HG02943 (cell line): ENCODE data around the gene CDK18.
"Not testable (repeated sequence)": the region's sequence is repeated elsewhere in the genome, so short reads cannot be mapped to it uniquely, and the experiment has no call there.

Source experiments
- ATAC-seq: cut with Tn5 transposase; IDR thresholded peaks from one replicate; pipeline ENCODE4 v1.9.1; 2021; ENCODE audit warnings: mild to moderate bottlenecking, low read depth, moderate library complexity; ENCODE audit not compliant: unreplicated experiment

The CDK18 gene

GRCh38 chr1:205504311-205505075 is at the start of gene CDK18:
Gene CDK18 (plus strand): TSS chr1:205504669. CDS start chr1:205523168, 18,499 bp downstream.
- ATAC-seq: no peak

DNA sequence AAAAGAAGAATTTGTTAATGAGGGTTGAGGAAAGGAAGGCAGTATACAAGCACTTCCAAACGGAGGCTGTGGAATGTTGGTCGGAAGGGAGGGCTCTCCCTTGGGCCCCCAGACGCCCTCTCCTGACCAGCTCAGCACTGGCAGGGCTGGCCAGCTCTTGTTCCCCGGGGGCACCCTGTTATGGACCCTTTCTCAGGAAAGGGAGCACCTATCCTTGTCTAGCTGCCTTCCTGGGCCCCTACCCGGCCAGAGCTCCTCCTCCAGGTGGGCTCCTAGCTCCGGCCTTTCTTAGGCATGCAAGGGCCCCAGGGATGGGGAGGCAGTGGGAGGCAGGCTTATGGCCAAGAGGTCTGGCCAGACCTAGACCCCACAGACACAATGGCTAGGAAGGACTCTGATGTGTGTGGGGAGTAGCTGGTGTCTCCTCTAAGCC is 49.5 kb upstream of the CDK18 start:
- ATAC-seq: no peak

GRCh38 chr1:205455581-205456382 is 48.7 kb upstream of the CDK18 start, which contains the start of gene BLACAT1:
Gene BLACAT1 (minus strand): TSS chr1:205456045.
- no peak for ATAC-seq

DNA sequence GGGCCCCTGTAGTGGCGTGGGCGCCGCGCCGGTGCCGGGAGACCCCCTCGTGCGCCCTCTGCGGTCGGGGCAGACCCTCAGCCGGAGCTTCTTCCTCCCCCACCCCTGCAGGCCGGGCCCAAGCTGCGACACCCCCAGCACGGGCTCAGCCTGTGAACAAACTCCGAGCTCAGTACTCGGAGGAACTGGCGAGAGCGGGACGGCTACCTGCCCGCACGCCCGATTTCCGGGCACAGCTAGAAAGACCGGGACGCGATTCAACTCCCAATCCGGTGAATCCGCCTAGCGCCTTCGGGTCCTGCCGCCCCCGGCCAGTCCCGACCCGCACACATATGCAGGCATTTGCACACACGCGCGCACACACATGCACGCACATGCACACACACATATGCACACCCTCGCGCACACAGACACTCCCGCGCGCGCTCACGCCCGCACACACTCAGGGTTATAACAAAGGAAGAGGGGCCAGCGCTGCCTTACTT is 48.0 kb upstream of the CDK18 start:
- no peak for ATAC-seq

DNA sequence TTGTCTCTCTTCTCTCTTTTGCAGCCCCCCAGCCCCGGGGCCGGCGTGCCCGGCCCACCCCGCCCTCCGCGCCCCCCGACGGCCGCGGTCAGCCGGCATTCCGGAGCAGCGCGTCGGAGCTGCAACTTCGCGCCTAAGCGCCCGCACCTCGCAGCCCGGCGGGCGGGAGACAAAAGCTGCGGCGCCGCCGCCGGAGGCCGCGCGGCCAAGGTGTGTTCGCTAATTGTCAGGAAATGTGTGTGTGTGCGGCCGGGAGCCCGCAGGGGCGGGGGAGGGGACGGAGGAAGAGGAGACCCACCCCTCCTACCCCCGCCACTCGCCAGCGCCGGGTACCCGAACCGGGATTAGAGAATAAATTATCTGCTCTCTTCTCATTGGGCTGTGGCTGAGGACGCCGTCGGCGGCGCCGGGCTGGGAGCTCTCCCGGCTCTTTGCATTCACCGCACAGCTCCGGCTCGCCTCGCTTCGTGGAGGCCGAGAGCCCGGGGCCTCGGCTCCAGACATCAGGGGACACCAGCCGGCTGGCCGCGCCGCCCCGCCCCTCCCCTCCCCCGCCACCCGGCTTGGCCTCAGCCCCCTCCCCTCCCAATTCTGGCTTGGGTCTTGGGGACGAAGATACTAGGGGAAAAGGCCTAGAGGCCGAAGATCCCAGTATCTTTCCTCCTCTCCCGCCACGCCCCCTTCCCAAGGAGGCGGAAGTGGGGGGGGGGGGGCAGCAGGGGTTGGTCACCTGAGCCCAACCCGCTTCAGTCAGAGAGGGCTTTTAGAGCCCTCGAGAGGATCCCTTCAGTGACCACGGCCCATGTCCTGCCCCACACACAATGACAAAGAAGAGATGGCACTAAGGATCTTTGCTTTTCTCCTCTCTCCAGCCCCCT is 47.4 kb upstream of the CDK18 start:
- no peak for ATAC-seq

DNA sequence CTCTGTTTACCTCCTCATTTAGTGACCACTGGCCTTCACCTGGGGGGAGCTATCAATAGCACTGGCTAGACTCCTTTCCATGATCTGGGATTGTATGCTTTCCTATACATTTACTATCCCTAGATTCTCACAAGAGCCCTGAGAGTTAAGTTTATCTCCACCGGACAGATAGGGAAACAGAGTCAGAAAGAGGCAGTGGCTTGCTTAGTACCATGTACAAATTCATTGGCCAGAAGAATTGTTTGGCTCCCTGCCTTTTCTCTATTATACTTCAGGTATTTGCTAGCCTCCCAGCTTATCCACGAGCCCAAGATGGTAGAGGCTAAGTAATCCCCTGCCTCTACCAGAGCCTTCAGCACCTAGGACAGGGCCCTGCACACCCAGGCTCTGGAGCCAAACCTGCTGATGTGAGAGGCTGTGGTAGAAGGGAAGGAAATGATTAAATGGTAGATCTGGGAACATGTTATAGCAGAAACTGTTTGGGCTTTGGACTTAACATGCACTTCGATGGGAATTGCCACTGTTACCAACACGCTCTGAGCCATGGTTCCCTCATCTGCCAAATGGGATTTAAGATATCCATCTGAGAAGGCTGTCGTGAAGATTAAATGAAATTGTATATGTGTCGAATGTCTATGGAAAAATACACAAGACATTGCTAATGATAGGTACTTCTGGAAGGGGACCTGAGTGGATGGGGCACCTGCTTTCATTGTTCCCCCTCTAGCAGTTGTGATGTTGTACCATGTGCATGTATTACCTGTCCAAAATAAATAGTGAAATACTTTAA is 45.5 kb upstream of the CDK18 start:
- no peak for ATAC-seq

- no peak for ATAC-seq
Measured at GRCh38 chr1:205465392-205465791, 39.1 kb upstream of the CDK18 start.

- no peak for ATAC-seq
Measured at GRCh38 chr1:205466595-205467220, 37.8 kb upstream of the CDK18 start.

DNA sequence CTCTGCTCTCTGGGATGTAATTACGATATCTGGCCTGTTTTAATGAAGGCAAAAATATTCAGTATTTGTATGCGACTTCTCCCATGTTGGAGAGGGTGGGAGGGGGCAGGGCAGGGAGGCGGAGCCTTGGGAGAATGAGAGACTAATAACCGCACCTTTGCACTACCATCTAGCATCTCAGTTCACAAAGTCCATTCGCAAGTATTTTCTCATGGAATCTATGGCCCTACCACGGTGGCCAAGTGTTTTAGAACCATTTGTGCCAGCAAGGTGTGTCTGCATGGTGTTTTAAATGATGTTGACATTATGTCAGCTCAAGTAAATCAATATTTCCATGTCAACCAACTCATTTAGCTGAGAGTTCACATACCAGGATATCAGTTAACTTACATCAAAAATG is 34.3 kb upstream of the CDK18 start:
- no peak for ATAC-seq

DNA sequence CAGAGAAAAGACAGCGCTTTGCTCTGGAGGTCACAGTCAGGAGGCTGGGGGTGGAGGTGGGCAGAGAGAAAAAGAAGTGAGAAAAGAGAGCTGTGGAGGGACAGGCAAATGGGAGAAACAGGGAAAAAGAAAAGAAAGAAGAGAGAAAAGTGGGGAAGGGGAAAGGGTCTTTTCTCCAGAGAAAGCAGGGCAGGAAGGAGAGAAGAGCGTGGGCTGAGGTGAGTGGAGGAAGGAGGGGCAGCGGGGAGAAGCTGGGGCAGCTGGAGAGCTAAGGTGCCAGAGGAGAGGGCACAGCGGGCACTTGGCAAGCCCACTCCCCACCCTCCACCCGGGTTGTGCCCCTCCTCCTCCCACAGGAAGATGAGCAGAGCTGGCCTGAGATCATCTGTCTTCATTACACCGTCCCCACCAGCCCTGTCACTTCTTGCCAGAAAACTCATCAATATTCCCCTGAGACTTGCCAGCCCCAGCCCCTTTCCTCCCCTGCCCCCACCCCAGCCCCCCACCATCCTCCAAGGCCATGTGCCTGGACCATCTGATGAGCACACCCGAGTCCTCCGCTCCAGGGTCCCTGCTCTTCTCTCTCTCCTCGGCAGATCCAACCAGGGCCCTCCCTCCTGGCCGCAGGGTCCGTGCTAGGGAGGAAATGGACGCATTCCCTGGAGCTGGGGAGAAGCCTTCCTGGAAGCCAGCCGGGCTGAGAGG is 31.6 kb upstream of the CDK18 start:
- no peak for ATAC-seq

GRCh38 chr1:205473475-205473874 is 31.0 kb upstream of the CDK18 start:
- no peak for ATAC-seq

GRCh38 chr1:205473966-205474365 is 30.5 kb upstream of the CDK18 start:
- ATAC-seq: no peak

GRCh38 chr1:205474571-205474970 is 29.9 kb upstream of the CDK18 start:
- ATAC-seq: no peak

- ATAC-seq: no peak
Measured at GRCh38 chr1:205475855-205476254, 28.6 kb upstream of the CDK18 start.

DNA sequence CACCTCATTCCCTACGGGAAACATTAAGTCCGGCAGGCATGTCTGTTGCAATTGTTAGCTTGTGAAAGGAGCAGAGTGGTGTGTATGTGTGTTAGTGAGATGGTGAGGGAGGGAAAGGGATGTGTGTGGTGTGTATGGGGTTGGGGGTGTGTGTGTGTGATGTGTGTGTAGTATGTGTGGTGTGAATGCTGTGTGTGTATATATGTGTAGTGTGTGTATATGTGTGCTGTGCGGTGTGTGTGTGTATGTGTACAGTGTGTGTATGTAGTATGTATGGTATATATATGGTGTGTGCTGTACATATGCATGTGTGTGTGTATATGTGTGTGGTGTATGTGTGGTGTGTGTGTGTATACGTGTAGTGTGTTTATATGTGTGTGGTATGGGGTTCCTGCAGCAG is 27.8 kb upstream of the CDK18 start:
- ATAC-seq: no peak

DNA sequence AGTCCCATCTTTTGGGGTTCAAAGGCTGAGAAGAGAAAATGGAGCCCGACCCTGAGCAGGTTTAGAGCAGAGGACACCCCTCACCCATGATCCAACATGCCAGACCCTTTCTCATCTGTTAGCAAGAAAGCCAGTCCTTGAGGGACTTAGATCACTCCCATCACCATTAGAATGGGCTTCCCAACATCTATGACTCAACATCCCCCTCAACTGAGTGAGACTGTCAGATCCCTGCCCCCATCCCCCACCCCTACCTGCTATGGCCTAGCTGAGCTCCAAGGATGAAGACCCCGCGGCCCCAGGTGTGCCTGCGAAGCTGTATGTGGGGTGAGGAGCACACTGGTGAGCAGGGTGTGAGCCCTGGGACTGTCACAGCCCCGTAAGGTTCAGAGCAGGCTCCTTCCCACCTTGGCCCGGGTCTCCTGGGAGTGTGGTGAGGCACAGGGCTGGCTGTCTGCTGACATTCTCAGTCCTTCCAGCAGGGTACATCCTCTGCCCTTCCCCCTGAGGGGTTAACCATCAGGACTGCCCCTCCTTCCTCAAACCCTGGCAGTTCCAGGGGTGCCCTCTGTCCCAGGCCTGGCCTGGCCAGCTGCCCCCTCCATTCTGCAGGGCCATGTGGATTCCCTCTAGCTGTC is 27.2 kb upstream of the CDK18 start:
- ATAC-seq: no peak

DNA sequence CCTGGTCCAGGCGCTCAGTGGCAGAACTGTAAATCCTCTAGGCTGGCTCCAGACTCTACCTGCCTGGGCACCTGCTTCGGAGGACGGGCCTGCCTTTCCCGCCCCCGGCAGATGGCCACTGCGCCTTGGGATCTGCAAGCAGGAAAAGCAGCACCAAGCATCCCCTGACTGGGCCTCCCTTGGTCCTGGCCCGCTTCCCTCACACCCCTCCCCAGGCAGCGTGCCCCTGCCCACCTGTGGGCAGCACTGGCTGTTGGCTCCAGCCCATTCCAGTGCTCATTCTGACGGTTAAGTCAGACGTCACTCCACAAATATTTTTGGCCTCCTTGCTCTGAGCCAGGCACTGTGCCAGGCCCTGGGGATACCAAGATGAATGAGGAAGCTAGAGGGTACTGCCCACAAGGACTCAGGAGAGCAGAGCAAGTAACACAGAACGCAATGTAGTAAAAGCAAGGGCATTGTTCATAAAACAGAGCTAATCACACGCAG is 26.7 kb upstream of the CDK18 start:
- no peak for ATAC-seq

- ATAC-seq: not testable (repeated sequence)
Measured at GRCh38 chr1:205478985-205479384, 25.5 kb upstream of the CDK18 start.
